Stimulated activated CD4-positive, alpha-beta T cell treated with anti-CD3 and anti-CD28 coated beads, Interleukin-2, amount 100 ng/mL, for 24 hours (primary cell): ENCODE results near the gene SYT9.

ENCODE experiments used
- DNase-seq, 2 donors: peaks; one replicate each; pipeline ENCODE4 v3.0.0-alpha.2; 2020

SYT9 gene

DNA sequence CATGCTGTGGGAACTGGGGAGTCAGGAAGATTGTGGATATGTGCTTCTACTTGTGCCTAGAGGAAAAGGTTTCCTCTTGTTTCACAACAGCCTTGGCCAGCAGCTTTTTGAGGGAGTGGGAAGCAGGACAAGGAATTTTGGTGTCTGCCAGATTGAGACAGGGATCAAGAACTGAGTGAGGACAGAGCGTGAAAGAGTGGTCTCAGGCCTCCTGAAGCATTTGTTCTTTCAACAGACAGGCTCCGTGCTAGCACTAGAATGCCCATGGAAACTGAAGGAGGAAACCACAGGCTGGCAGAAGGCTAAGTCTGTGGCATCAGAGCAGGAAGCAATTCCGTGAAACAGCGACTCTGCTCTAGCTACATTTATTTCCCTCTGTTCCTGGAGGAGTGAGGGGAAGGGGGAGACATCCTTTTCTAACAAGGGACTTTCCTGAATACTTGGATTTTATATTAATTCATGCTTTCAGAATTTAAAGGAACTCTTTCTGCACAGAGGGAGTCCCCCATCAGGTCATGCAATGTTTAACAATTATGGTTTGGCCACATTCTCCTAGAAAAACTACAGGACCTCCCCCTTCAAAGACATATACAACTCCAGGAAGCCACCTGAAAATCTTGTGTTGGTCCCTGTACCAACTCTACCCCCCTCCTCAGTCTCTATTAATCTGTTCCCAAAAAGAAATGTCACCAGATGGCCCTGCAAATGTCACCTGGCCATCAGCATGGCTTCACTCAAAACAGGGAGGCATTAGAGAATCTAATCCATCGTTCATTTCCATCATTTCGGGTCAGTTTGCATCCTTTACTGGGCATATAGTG, 96.1 kb downstream of the SYT9 start:
- DNase-seq: no peak

DNA sequence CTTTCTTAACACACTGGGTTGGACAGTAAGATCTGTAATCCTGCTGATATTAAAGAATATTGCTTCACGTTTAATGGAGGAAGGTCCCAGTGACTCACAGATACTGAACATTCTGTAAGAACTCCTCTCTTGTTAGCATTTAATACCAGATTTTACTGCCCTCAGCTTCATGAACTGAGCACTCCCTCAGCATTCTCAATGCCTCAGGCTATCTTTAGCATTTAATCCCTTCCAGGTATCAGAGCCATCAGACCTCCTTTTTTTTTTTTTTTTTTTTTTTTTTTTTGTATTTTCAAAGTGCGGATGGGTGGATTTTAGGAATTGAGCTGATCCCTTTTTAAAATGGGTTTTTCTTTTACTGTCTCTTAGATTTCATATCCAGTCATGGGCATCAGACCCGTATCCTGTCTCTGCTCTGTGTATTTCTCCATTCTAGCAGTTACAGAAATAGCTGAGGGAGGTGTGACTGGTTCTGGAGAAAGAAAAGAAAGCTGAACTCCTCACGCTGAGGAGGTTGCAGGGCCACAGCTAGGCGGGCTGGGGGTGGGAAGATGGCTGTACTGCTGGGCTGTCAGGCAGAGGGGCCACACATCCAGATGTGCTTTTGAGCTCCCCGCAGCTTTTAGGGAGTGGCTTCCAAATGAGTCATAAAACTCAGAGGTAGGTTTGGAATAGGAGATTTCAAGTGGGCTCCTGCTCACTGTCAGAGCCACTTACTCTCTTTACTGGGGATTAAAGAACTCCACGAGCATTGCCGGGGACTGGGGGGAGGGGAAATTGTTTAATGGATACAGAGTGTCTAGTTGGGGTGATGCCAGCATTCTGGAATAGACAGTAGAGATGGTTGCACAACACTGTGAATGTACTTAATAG, 97.0 kb downstream of the SYT9 start:
- DNase-seq: no peak

DNA sequence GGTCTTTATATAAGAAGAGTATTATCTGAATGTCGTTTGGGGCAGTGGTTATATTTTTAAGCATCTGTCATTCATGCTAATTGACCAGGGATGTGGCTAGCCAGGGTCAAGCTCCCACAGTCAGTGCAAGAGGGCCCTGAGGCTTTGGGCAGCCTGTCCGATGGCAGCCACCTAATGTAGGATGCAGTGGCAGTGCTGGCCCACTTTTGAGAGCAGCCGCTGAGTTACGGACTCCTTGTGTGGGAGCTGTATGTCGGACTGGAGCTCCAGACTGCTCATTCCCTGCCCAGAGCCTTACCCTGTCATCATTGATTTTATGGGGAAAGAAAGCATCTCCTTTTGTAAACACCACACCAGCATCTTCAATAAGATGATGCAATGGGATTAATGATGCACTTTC, 99.5 kb downstream of the SYT9 start:
- no peak for DNase-seq

DNA sequence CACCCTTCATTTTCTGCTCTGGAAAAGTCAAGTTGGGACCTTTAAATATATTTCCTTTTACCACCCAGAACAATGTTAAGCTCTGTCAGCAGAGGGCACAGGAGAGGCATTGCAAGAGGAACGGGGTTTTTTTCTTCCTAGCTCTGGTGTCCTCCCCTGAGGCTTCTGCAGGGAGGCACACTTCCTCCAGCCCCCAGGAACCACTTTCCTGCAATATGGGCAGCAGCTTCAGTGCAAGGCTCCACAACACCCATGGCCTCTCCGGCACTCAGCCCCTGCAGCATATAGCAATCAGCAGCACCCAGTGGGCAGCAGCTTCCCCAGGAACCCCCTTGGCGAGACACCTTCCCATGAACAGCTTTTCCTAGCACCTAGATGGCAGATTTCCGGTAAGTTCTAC, 101.4 kb downstream of the SYT9 start:
- DNase-seq: peak in 1 of 2 donors; percentile 5

DNA sequence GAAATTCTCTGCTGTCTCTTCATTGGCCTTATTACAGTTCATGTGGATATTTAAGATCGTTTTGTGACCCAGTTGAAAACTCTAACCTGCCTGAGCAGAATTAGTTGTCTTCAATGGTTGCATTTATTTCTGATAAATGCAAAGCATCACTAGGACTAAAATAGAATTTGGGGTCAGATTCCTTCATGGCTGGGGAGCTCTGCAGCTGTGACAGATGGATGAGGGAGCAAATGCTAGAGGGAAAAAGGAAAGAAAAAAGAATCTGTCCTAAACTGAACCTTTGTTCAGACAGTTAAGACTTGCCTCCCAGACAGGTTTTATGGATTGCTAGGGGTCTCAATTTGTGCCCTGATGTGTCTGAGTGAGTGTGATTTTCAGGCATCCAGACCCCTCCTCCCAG, 113.0 kb downstream of the SYT9 start:
- DNase-seq: no peak

DNA sequence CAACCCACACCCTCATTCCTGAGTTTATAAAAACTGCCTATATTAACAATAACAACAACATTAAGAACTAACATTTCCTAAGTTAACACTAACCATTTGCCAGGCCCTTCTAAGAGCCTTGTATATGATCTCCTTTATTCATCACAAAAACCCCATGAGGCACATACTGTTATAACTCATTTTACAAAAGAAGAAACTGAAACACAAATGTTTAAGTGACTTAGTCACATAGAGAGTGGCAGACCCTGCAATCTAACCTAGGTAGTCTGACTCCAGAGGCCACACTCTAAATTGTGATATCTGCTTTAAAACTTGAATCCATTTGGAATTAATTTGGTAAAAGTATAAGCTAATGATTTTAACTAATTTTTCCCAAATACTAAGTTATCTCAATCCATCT, 116.1 kb downstream of the SYT9 start:
- no peak for DNase-seq

DNA sequence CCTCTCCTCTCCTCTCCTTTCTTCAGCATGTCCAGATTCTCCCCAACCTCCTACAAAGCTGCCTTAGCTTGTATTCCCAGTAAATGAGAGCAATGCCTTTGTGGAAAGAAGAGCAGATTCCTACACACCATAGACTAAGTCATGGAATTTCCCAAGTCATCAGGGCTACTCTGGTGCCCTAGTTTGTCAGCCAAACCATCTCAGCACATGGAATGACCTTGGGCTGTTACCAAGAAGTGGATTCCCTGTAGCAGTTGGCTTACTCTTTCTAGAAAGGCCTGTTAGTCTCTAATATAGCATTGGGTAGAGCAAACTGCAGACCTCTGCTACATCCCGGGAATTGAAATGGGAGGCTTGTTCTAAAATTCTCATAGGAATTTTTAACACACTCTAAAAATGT, 124.7 kb downstream of the SYT9 start:
- no peak for DNase-seq

DNA sequence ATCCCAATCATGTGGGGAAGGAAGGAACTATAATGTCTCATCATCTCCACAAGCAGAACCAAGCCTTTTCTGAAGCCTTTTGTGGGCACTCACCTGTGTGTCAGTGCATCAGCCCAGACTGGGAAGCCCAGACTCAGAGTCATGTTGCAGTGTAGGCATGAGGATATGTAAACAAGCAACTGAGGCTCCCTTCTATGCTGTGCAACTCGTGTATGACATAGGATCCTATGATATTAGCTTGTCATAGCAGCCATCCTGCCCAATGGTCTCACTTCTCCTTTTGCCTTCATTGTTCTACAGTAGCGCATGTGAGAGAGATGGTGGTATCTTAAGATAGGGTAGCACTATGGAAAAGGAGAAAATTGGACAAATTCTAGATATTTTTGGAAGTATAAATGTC, 130.2 kb downstream of the SYT9 start:
- DNase-seq: no peak

DNA sequence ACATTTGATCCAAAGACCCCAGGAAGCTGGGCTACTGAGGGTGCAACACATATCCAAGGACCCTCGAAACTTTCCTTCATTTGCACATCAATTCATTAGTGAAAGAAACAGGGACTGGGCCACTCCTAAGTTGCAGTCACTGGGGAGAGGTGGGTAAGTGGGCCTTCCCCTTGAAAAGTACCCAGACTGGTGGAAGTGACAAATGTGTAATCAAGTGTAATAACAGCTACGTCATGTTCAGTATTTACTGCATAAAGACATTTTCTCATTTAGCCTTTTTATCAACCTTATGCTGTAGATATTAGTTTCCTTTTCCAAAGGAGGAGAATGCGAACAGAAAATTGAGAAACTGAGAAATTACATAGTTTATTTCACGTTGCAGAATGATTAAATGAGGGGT, 131.7 kb downstream of the SYT9 start:
- no peak for DNase-seq

DNA sequence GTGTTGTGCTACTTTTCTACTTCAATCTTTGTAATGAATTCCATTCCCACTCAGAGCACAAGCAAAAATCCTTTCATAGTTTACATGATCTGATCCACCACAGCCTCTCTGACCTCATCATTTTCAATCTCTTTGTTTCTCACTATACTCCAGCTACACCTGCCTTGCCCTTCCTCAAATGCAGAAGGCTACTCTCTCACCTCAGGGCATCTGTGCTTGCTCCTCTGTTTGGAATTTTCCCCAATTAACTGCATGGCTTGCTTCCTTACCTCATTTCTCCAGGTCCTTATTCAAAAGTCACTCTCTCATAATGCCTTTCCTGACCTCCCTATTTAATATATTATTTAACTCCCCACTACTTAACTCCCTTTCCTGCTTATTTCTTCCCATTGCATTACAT, 133.0 kb downstream of the SYT9 start:
- DNase-seq: no peak

DNA sequence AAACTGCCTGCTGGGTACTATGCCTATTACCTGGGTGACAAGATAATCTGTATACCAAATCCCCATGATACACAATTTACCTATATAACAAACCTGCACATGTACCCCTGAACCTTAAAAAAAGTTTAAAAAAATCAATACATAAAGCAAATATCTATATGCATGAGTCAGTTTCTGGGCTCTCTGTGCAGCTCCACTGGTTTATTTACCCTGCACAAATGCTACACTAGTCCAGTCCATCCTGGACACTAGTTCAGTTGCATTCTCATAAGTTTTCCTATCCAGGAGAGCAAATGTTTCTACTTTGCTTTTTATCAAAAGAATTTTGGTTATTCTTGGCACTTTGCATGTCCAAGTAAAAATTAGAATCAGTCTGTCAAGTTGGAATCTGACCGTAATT, 133.8 kb downstream of the SYT9 start:
- DNase-seq: no peak

DNA sequence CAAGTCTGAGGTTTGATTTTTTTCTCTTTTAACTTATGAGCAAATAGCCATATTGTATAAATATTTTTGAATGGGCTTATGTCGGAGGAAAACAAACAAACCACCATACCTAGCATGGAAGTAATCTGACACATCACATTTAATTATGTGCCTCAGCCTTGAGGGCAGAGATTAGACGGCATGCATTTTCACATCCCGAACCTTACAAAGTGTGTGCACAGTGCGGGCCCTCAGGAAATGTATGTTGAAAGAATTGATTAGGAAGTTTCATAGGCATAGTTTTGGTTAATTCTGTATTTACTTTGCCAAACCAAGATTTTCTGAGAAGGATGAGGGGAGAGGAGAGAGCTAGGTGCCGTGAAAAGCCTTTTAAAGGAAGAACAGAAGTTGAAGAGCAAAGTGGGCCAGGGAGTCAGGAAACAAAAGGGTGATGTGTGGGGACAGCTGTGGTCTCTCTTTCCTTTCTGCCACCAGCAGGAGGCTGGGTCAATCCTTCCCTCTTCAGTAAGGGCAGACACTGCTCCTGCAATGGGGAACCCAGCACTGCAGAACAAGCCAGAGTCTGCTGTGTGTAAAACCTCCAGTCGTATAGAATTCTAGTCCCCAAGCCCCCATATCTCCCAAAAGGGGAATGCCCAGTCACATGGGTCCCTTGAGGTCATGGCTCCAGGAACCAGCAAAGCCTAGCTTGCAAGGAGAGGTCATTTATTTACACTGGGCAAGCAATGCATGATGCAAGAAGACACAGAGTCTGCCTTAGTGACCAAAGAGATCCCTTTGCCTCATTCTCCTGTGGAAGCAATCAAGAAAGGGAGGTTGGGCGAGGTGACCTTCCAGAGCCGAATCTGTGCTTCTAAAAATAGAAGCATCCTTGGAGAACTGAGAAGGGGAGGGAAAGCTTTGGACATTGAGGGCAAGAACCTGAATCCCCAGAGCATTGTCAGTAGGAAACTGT, 162.5 kb downstream of the SYT9 start:
- no peak for DNase-seq

DNA sequence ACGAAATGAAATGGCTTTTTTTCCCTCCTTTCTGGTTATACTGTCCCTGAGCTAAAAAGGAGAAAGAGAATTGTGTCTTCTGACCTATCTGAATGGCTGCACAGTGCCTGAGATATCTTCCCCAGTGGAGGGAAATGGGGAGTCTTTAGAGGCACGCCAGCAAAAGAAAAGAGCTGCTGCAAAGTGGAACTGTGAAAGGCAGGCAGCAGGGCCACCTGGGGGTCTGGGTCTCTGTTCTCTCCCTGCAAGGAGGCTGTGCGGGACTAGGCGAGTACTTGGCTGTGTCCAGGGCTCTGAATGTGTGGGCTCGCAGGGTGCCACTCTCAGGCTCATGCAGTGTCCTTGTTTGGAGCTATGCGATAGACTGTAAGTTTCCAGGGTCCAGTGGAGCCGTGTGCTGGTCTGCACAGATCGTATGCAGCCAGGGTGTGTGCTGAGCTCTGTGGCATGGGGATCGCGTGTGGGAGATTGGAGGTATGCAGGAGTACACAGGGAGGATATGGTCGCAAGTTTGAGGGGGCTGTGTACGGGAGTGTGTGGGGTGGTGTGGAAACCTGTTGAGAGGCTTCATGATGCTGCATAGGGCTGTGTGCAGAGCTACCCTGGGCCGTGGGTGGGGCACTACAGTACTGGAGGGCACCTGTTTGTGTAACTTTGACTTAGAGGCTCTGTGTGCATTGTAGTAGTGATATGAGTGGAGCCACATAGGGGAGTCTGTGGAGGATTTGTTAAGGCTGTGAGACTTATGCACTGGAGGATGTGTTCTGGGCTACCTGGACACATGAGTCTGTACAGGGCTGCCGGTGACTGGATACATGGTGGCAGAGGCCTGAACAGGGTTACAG, 163.5 kb downstream of the SYT9 start:
- DNase-seq: no peak

DNA sequence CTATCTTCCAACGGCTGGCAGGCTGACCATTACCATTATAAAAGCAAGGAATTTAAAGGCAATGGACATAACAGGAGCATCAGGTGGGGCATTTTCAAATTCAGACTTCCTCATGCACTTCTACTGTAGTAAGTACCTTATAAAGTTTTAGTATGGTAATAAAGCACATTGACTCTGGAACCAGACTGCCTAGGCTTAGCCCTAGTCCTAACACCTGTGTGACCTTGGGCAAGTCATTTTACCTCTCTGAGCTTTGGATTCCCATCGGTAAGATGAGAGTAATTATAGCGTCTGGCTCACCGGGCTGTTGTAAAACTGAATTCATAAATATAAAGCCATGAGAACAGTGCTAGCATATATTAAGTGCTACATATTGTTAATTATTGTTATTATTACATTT, 164.4 kb downstream of the SYT9 start:
- DNase-seq: no peak

DNA sequence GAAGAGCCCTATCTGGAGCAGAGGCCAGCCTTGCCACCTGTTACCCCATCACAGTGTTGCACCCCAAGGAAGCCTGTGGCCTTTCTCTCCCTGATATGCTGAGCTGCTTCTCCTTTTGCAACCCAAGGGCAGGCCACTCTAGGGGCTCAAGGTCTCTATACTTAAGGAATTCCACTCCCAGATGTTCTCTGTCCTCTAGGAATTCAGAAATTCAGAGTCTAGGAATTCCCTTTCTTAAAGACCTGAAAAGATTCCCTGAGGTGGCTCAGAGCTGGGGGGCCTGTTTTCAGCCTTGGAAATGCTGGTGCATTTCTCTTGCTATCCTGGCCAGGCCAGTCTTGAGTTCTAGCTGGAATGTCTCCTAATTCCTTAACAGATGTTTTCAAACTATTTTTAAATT, 165.6 kb downstream of the SYT9 start:
- no peak for DNase-seq

DNA sequence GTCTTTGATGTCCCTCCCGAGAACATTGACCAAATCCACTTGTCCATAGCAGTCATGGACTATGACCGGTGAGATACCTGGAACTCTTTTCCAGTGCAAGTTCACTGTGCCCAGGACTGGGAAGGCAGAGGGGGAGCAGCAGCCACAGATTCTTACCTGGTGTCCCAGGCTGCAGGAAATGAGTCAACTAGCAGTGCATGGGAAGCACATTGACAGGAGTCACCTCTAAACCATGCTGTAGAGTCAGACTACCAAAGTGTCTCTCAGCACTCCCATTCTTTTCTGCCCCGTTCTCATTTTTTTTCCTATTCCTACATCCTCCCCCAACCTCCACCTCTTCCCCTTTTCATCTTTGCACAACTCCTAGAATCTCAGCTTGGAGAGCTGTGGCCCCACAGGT, 166.4 kb downstream of the SYT9 start:
- no peak for DNase-seq

DNA sequence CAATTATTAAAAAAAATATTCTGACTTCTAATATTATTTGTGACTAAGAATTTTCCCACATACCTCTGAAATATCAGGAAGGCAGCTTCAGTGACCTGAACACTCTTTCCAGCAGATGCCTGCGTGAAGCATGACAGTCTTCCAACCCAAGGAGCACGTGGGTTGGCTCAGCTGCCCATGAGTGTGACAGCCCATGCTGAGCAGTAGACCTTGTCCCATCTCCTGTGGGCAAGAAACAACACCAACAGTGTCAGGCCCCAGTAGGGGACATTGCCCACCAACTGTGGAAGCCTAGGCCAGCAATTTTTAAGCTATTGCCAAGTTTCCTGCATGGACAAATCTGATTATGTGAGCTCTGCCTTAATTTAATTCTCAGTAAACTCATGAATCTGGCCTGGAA, 167.2 kb downstream of the SYT9 start:
- DNase-seq: no peak

DNA sequence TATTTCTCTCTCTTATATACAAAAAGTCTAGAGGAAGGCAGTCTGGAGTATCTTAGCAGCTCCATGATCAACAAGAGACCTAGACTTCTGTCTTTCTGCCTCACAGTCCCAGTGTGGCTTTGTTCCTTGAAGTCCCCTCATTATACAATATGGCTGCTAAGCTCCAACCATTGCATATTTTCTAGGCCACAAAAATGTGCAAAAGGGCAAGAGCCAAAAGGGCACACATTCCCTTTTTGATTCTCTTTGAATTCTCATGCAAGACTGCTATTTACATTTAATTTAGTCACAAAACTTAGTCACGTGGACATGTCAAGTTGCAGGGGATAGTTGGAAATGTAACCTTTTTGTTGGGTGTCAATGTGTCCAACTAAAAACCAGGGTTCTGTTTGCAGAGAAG, 169.4 kb downstream of the SYT9 start:
- no peak for DNase-seq

DNA sequence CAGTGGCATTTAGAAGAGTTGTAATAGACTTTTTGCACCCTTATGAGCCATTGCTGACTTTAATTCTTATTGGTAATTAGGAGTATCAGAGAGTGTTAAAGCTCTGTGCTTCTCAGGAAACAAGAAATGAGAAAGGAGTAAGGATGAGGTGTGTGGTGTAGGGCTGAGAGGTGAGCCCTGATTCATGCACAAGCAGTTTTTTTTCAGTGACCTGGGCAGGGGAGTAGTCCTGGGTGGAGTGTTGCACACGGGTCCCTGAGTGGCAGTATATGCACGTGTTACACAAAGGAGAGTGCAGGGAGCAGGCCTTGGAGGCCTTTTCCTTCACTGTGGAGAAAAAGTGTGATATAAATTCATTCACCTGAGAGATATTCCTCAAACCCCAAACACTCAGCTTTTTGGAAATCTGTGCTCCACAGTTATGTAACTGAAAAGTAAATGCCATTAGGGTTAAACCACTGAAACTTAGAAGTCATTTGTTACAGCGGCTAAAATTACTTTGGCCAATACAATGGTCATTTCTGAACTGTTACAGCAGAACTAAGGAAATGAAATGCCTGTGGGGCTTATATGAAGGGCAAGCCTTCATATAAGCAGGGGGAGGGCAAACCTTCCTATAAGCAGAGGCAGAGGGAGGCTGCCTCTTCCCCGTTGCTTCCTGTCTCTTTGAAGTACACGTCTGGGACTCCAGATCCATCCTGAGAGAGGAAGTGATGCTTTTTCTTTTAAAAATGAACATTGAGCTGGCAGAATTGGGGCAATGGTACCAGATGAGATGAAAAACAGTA, 171.0 kb downstream of the SYT9 start:
- DNase-seq: no peak

DNA sequence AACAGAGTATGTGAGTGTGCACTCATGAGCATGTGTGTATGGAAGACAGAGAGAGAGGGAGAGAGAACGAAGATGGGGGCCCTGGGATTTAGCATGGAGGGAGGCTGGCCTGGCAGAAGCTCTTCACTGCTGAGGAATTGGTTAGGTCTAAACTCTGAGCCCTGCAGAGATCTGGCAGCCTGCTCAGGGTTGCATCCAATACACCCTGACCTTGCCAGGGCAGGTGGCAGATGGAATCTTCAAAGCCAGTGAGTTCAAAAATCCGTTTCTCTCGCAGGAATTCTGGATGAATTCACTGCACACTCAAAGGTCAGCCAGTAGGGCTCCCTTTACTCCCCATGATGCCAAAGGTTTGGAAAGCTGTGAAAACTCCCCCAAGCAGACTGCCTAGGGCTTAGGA, 172.2 kb downstream of the SYT9 start:
- DNase-seq: no peak

DNA sequence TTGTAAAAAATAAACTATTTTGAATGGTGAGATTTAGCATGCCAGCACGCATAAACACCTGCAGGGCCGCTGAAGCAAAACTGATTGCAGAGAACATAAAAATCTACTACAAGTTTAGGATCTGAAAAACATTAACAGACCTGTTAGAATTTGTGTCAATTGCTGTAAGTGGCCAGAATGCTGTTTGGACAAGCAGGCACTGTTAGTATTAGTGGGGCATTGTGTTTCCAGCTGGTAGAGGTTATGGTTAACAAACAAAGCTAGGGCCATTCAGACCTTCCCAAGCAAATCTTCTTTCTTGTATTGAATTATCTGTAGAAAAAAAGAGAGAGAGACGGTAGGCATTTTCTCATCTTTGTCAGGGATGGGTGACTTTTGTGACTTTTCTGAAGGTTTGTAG, 176.0 kb downstream of the SYT9 start:
- no peak for DNase-seq
